Smooth muscle cell (in vitro differentiated cells): Measurements from ENCODE around the gene ANTXR2. TPM values are rescaled to one million over a fixed set of nuclear protein-coding genes. Genes with fewer than 3 reads are reported as not detected.
A peak's percentile ranks its signal among the peaks of the same experiment; 100 is the strongest.

Source experiments
- DNase-seq: peaks from one replicate; lab custom pipeline; 2025; ENCODE audit not compliant: unreplicated experiment; lab: John Stamatoyannopoulos, UW
- H2AFZ ChIP-seq: fragments of 200-600 bp; sonication (generic); 2 replicates; pipeline ENCODE4 v1.6.0; 2016; ENCODE audit warnings: antibody characterized with exemption, low read depth, mild to moderate bottlenecking
- H3F3A ChIP-seq: fragments of 200-600 bp; sonication (generic); 2 replicates; pipeline ENCODE4 v1.6.0; 2017; ENCODE audit warnings: antibody characterized with exemption, low read depth
- H3K27ac ChIP-seq: fragments of 200-600 bp; sonication (generic); 2 replicates; pipeline ENCODE4 v1.5.1; 2016; ENCODE audit warnings: low read depth, mild to moderate bottlenecking
- H3K27me3 ChIP-seq: fragments of 200-600 bp; sonication (generic); 2 replicates; pipeline ENCODE4 v1.6.1; 2016; ENCODE audit warnings: low read depth, mild to moderate bottlenecking
- H3K36me3 ChIP-seq: fragments of 200-600 bp; sonication (generic); 2 replicates; pipeline ENCODE4 v1.5.1; 2016; ENCODE audit warnings: low read depth
- H3K4me1 ChIP-seq: fragments of 200-600 bp; sonication (generic); 2 replicates; pipeline ENCODE4 v1.5.1; 2016; ENCODE audit warnings: low read depth
- H3K4me2 ChIP-seq: fragments of 200-600 bp; sonication (generic); 2 replicates; pipeline ENCODE4 v1.6.0; 2016; ENCODE audit warnings: mild to moderate bottlenecking
- H3K4me3 ChIP-seq: fragments of 200-600 bp; sonication (generic); 2 replicates; pipeline ENCODE4 v1.5.1; 2016; ENCODE audit warnings: mild to moderate bottlenecking
- H3K79me2 ChIP-seq: fragments of 200-600 bp; sonication (generic); 2 replicates; pipeline ENCODE4 v1.6.0; 2016; ENCODE audit warnings: low read depth, mild to moderate bottlenecking
- H3K9ac ChIP-seq: fragments of 200-600 bp; sonication (generic); 2 replicates; pipeline ENCODE4 v1.6.0; 2016; ENCODE audit warnings: low read depth
- H3K9me3 ChIP-seq: fragments of 200-600 bp; sonication (generic); replicated peaks from 2 replicates; pipeline ENCODE4 v1.5.1; 2016; ENCODE audit warnings: low read depth
- H4K20me1 ChIP-seq: fragments of 200-600 bp; sonication (generic); 2 replicates; pipeline ENCODE4 v1.6.0; 2016; ENCODE audit warnings: low read depth
- WGBS: methylation state at CpG from one replicate; pipeline ENCODE4 v1.1.7; 2016; ENCODE audit warnings: low lambda C conversion rate; 5-methylcytosine and 5-hydroxymethylcytosine counted together
- polyA plus RNA-seq: library from polyadenylated mRNA; unstranded; fragments of >200 nt; fragmentation: Nextera tagmentation; extraction: Ambion mirVana; gene quantifications from 2 replicates; pipeline ENCODE4 v1.2.1, GENCODE V29; 2016
- total RNA-seq: library from RNA; depleted of rRNA; stranded (reverse); fragments of >200 nt; gene quantifications from 2 replicates; pipeline ENCODE4 v1.2.3, GENCODE V29; 2014
- TF ChIP-seq, protein P1 (sequence below): fragments of 200-600 bp; sonication (generic); IDR thresholded peaks from 2 replicates; pipeline ENCODE4 v1.5.1; 2017; ENCODE audit warnings: borderline replicate concordance, mild to moderate bottlenecking, antibody characterized with exemption; ENCODE audit not compliant: insufficient read depth, poor library complexity, severe bottlenecking

The ANTXR2 gene
- total and polyA plus RNA-seq, 2 experiments from 2014 or later: 67.6 to 74.5 TPM

DNA sequence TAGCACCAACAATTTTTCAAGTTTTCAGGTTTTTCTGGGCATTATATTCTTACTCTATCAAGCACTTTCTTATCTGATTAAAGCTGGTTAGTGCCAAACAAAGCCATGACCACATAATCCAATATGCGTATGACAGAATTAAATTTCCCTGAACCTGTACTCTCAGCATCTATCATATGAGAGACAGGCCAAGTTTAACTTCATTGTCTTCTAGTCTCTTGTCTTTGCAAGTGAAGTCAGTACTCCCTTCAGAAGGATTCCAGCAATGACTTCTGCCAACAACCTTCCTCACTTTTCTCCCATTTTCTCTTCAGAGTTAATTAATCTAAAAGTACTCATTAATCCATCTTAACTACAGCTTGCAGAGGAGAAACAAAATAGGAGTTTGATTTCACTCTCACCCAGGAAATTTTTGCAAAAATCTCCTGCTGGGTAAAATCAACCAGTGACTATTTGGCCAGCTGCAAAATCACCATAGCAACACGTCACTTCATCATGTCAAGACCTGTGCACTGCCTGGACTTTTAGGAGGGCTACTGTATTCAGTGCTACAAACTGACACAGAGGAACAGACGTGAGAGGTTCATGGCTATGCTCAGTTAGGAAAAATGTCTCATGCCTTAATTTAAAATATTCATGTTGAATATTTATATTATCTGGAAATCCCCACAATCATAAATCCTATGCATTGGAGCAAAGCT lies 208.4 kb downstream of the ANTXR2 start:
- Histone ChIP-seq H3K9ac (no peak overlapping the region), H2AFZ (no peak overlapping the region), H3K36me3 (no peaks in the 10 kb centered on the region), H3F3A (peaks cover 4% of the 10 kb centered on the region), H3K4me2 (peak overlapping the region; percentile 59), H3K27ac (peak overlapping the region; percentile 57), H3K79me2 (no peaks in the 10 kb centered on the region), H3K27me3 (no peaks in the 10 kb centered on the region), H3K9me3 (no peaks in the 10 kb centered on the region), H3K4me3 (no peak overlapping the region), H3K4me1 (peaks cover 7% of the 10 kb centered on the region), H4K20me1 (no peaks in the 10 kb centered on the region)
- no peak for DNase-seq
- TF ChIP-seq, protein P1, sequence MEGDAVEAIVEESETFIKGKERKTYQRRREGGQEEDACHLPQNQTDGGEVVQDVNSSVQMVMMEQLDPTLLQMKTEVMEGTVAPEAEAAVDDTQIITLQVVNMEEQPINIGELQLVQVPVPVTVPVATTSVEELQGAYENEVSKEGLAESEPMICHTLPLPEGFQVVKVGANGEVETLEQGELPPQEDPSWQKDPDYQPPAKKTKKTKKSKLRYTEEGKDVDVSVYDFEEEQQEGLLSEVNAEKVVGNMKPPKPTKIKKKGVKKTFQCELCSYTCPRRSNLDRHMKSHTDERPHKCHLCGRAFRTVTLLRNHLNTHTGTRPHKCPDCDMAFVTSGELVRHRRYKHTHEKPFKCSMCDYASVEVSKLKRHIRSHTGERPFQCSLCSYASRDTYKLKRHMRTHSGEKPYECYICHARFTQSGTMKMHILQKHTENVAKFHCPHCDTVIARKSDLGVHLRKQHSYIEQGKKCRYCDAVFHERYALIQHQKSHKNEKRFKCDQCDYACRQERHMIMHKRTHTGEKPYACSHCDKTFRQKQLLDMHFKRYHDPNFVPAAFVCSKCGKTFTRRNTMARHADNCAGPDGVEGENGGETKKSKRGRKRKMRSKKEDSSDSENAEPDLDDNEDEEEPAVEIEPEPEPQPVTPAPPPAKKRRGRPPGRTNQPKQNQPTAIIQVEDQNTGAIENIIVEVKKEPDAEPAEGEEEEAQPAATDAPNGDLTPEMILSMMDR: no peak
- 79% methylated on average over 3 of the region's 3 CpGs for WGBS

DNA sequence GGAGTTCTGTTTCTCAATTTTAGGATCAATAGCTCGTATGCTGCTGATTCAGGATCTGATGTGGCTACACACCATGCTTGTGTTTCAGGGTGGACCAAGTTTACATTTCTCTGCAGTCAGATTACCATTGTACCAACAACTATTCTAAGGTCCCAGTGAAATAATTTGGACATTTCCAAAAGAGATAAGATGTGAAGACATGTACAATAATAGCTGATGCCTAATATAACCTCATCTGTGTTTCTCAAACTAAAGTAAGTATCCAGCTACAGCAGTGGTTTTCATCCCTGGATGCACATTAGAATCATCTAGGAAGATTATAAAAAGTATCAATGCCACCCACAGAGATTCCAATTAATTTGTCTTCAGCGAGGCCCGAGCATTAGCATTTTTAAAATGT lies 209.7 kb downstream of the ANTXR2 start:
- no peaks in the 10 kb centered on the region for H3K9me3 ChIP-seq
- no peaks in the 10 kb centered on the region for H3K27me3 ChIP-seq
- WGBS: 96% methylated on average over 3 of the region's 3 CpGs
- no peak overlapping the region for H3K4me2 ChIP-seq
- H3F3A ChIP-seq: peaks cover 4% of the 10 kb centered on the region
- H3K27ac ChIP-seq: no peak overlapping the region
- H3K9ac ChIP-seq: no peak overlapping the region
- no peaks in the 10 kb centered on the region for H3K36me3 ChIP-seq
- no peak overlapping the region for H3K4me3 ChIP-seq
- TF ChIP-seq, protein P1: no peak
- H3K79me2 ChIP-seq: no peaks in the 10 kb centered on the region
- DNase-seq: no peak
- H3K4me1 ChIP-seq: peaks cover 7% of the 10 kb centered on the region
- no peak overlapping the region for H2AFZ ChIP-seq
- H4K20me1 ChIP-seq: no peaks in the 10 kb centered on the region

DNA sequence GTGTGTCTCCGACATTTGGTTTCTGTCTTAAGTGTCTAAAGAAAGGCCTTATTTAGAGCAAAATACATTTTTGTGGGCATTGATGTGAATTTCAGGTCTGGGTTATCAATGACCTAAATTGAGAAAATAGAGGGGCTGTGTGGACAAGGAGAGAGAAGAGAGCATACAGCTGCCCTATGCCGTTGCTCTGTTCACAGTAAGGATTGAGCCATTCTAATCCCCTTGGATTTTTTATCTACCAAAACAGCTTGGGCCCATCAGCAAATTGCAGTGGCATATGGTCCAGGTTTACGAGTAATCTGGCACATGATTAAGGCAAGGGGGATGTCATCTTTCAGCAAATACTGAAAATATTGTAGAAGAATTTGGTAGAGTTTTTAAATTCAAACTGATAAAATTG lies 210.2 kb downstream of the ANTXR2 start:
- Histone ChIP-seq H2AFZ (no peak overlapping the region), H3K4me2 (no peak overlapping the region), H3K9me3 (no peaks in the 10 kb centered on the region), H3K27me3 (no peaks in the 10 kb centered on the region), H3K4me3 (no peak overlapping the region), H3K27ac (no peak overlapping the region), H3K9ac (no peak overlapping the region), H4K20me1 (no peaks in the 10 kb centered on the region), H3F3A (peaks cover 4% of the 10 kb centered on the region), H3K4me1 (peaks cover 7% of the 10 kb centered on the region), H3K36me3 (no peaks in the 10 kb centered on the region), H3K79me2 (no peaks in the 10 kb centered on the region)
- WGBS: 49% methylated on average over 3 of the region's 3 CpGs
- no peak for DNase-seq
- TF ChIP-seq, protein P1: no peak

DNA sequence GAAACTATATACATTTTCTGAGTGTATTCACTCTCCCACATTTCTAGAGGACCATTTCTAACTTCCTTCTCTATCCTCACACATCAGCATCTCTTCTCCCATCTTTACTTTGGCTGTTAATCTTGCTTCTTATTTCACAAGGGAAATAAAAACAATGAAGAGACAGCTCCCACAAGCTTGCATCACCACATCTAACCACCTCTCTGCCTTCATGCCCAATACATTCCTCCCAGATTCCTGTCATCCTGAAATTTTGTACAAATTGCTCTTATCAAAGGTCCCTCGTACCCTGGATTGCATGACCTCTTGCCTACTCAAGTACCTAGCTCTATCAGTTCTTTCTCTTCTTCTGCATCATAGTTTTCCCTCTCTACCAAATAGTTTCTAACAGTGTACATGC lies 215.2 kb downstream of the ANTXR2 start:
- 96% methylated on average over 1 of the region's 1 CpG for WGBS
- no peaks in the 10 kb centered on the region for H3K27me3 ChIP-seq
- H3K79me2 ChIP-seq: no peaks in the 10 kb centered on the region
- no peak overlapping the region for H3K9ac ChIP-seq
- no peaks in the 10 kb centered on the region for H3K36me3 ChIP-seq
- no peak overlapping the region for H3K4me2 ChIP-seq
- H3K27ac ChIP-seq: no peak overlapping the region
- no peaks in the 10 kb centered on the region for H3K4me1 ChIP-seq
- H3F3A ChIP-seq: no peaks in the 10 kb centered on the region
- no peak for DNase-seq
- no peak overlapping the region for H3K4me3 ChIP-seq
- H2AFZ ChIP-seq: no peak overlapping the region
- H4K20me1 ChIP-seq: no peaks in the 10 kb centered on the region
- TF ChIP-seq, protein P1: no peak
- H3K9me3 ChIP-seq: no peaks in the 10 kb centered on the region
